CD8-positive, alpha-beta memory T cell (primary cell): ENCODE results near the gene PAX2. TPM values are rescaled to one million over a fixed set of nuclear protein-coding genes. Genes with fewer than 3 reads are reported as not detected.

Experiments
- CTCF ChIA-PET: fragments of 350-600 bp; sonication (Branson Sonifier 250); formaldehyde crosslinking; loops from one replicate; lab custom pipeline; 2021; ENCODE audit warnings: antibody characterized with exemption; lab: Charles Lee
- POLR2A ChIA-PET: fragments of 350-600 bp; sonication (Branson Sonifier 250); formaldehyde crosslinking; loops from one replicate; lab custom pipeline; 2021; ENCODE audit warnings: antibody characterized with exemption; lab: Charles Lee
- DNase-seq, 5 donors: peaks; one replicate each; pipeline versions ENCODE4 v3.0.0 to v3.0.0-alpha.2; 2020 to 2022; ENCODE audit warnings: mixed read lengths in 1 of 5
- H3K27ac ChIP-seq: one replicate; pipeline ENCODE4 v1.7.0; 2013; ENCODE audit warnings: low read depth, mild to moderate bottlenecking, low read length, moderate library complexity
- H3K27me3 ChIP-seq: 2 replicates; pipeline ENCODE4 v1.7.0; 2013; ENCODE audit warnings: low read length, mild to moderate bottlenecking; ENCODE audit not compliant: insufficient read depth, poor library complexity, severe bottlenecking
- H3K36me3 ChIP-seq: 2 replicates; pipeline ENCODE4 v1.7.0; 2013; ENCODE audit warnings: mild to moderate bottlenecking, low read length, moderate library complexity; ENCODE audit not compliant: insufficient read depth
- H3K4me1 ChIP-seq: 2 replicates; pipeline ENCODE4 v1.7.0; 2013; ENCODE audit warnings: mild to moderate bottlenecking, low read length, moderate library complexity; ENCODE audit not compliant: insufficient read depth
- H3K4me3 ChIP-seq: 2 replicates; pipeline ENCODE4 v1.7.0; 2013; ENCODE audit warnings: mild to moderate bottlenecking, low read length
- H3K9me3 ChIP-seq: 2 replicates; pipeline ENCODE4 v1.7.0; 2013; ENCODE audit warnings: mild to moderate bottlenecking, low read length
- H3K27ac Mint-ChIP-seq, 8 donors: one replicate each; pipeline ENCODE4 v1.8.0; 2020 to 2021; ENCODE audit warnings: mixed read lengths in 8 of 8, mild to moderate bottlenecking in 6 of 8, inconsistent platforms in 3 of 8, moderate library complexity in 3 of 8
- H3K27me3 Mint-ChIP-seq, 2 donors: one replicate each; pipeline ENCODE4 v1.8.0; 2020 to 2021; ENCODE audit warnings: mixed read lengths in 2 of 2, mild to moderate bottlenecking in 1 of 2, moderate library complexity in 1 of 2
- H3K36me3 Mint-ChIP-seq, 3 donors: one replicate each; pipeline ENCODE4 v1.8.0; 2020 to 2021; ENCODE audit warnings: mixed read lengths in 3 of 3, inconsistent platforms in 1 of 3, mild to moderate bottlenecking in 1 of 3
- H3K4me1 Mint-ChIP-seq, 3 donors: one replicate each; pipeline ENCODE4 v1.8.0; 2020 to 2021; ENCODE audit warnings: mixed read lengths in 3 of 3, inconsistent platforms in 1 of 3, mild to moderate bottlenecking in 1 of 3
- H3K4me3 Mint-ChIP-seq, 7 donors: one replicate each; pipeline ENCODE4 v1.8.0; 2020 to 2021; ENCODE audit warnings: mixed read lengths in 7 of 7, mild to moderate bottlenecking in 6 of 7, moderate library complexity in 4 of 7, inconsistent platforms in 2 of 7
- H3K9me3 Mint-ChIP-seq, 5 donors: one replicate each; pipeline ENCODE4 v1.8.0; 2020 to 2022; ENCODE audit warnings: mixed read lengths in 5 of 5, mild to moderate bottlenecking in 3 of 5, moderate library complexity in 2 of 5, inconsistent platforms in 1 of 5
- polyA plus RNA-seq: library from polyadenylated mRNA; unstranded; fragments of 300-500 nt; fragmentation: Illumina TruSeq; gene quantifications from one replicate; pipeline ENCODE4 v1.2.3, GENCODE V29; 2021
- total RNA-seq, 2 experiments: library from RNA; stranded (reverse); gene quantifications; one replicate each; pipeline ENCODE4 v1.2.3, GENCODE V29; 2021

PAX2 gene
- total and polyA plus RNA-seq, 3 experiments from 2014 or later = 0.04 TPM; not detected in 2

DNA sequence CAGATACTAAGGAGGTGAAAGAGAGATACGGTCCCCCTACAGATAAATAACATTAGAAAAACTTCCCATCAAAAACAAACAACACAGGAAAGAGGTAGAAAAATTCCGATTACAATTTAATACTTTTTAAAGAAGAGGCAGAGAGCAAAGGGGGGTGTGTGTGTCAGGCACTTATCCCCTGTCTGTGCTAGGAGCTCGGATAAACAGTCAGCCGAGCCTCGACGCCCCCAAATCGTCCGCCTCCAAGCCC is 3.6 kb downstream of the PAX2 start:
- H3K4me1 ChIP-seq = peaks cover 15% of the 10 kb centered on the region
- H3K4me3 ChIP-seq = no peak overlapping the region
- Mint-ChIP-seq H3K27me3 (peaks cover 55 to 85% of the 10 kb centered on the region in 2 donors), H3K4me3 (peak overlapping the region in 4 of 7 donors; percentile 41 to 57 (median 50)), H3K27ac (peak overlapping the region in 1 of 8 donors; percentile 43), H3K9me3 (no peaks in the 10 kb centered on the region), H3K36me3 (no peaks in the 10 kb centered on the region), H3K4me1 (peaks cover 23 to 48% (median 28%) of the 10 kb centered on the region in 3 donors)
- no peaks in the 10 kb centered on the region for H3K9me3 ChIP-seq
- peaks cover 34% of the 10 kb centered on the region for H3K27me3 ChIP-seq
- POLR2A ChIA-PET = no interaction called here
- no peaks in the 10 kb centered on the region for H3K36me3 ChIP-seq
- DNase-seq = no peak
- CTCF ChIA-PET = no interaction called here
- H3K27ac ChIP-seq = no peak overlapping the region

DNA sequence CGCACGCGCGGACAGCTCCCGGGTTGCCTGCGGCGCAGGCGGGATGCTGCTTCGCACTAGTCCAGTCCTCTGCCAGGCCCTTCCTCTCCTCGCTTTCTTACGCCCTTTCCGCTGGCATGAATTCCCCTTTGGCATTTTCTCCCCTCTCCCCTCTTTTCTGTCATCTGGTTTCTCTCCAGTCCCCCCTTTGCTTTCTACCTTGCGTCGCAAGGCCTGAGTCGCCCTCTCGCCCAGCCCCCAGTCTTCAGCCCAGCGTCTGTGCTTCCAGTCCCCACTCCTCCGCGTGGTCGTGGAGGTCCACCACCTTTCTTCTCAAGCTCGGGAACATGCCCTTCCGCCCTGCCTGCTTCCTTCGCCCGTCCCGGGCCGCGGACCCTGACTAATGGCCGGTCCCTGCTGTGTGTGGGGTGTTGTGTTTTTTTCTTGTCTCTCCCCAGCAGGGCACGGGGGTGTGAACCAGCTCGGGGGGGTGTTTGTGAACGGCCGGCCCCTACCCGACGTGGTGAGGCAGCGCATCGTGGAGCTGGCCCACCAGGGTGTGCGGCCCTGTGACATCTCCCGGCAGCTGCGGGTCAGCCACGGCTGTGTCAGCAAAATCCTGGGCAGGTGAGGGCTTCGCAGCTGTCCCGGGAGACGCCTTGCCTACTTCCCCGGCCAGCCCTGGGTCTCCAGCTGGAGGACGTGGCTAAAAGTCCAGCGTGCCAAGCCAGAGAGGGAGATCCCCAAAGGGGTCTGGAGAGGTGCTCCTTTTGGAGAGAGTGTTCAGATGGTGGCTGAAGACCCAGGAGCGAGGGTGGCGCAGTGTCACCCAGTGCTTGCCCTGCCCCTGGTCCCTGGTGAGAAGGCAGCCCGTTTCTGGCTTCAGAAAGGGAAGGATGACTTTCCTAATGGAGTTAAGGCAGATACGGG is 4.2 kb downstream of the PAX2 start:
- H3K27me3 Mint-ChIP-seq = peaks cover 56 to 85% of the 10 kb centered on the region in 2 donors
- CTCF ChIA-PET = no interaction called here
- Histone ChIP-seq H3K4me3 (no peak overlapping the region), H3K27me3 (peaks cover 35% of the 10 kb centered on the region), H3K4me1 (peaks cover 13% of the 10 kb centered on the region), H3K9me3 (no peaks in the 10 kb centered on the region), H3K27ac (no peak overlapping the region), H3K36me3 (no peaks in the 10 kb centered on the region)
- H3K9me3 Mint-ChIP-seq = no peaks in the 10 kb centered on the region
- no peaks in the 10 kb centered on the region for H3K36me3 Mint-ChIP-seq
- peak overlapping the region in 1 of 8 donors; percentile 43 for H3K27ac Mint-ChIP-seq
- peaks cover 23 to 43% (median 24%) of the 10 kb centered on the region in 3 donors for H3K4me1 Mint-ChIP-seq
- no peak for DNase-seq
- H3K4me3 Mint-ChIP-seq = peak overlapping the region in 3 of 7 donors; percentile 46 to 57 (median 54)
- POLR2A ChIA-PET = no interaction called here

DNA sequence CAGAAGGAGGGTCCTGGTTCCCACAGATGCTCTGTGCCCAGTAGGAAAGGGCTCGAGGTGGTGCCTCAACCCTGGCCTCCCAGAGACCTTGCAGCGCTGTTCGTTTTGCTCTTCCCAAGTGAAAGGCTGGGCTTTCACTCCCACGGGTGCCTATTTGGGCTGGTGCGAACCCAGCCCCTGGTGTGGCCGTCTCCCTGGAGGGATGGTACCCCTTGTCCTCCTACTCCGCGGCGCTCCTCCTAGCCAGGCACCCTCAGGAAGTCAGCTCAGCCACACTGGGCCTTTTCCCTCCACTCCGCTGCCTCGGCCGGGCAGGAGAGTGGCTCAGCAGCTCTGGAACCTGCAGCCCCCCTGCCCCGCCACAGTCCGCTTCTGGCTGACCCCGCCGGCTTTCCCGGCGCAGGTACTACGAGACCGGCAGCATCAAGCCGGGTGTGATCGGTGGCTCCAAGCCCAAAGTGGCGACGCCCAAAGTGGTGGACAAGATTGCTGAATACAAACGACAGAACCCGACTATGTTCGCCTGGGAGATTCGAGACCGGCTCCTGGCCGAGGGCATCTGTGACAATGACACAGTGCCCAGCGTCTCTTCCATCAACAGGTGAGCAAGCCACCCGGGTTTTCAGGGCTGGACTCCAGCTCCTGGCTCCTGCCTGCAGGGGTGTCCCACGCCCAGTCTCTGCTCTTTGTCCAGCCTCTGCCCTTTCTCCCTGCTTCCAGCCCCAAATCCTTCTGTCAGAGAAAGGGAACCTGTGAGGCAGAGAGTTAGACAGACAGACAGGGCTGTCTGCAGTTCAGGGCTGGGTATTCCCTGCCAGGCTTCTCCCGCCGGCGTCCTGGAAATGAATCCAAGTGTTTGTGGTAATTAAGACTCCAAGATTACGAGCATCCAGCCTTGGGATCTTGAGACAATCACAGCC is 5.2 kb downstream of the PAX2 start:
- ChIA-PET CTCF (no interaction called here), POLR2A (no interaction called here)
- no peak for DNase-seq
- Mint-ChIP-seq H3K27ac (no peak overlapping the region), H3K4me1 (peaks cover 19 to 35% (median 24%) of the 10 kb centered on the region in 3 donors), H3K4me3 (peak overlapping the region in 1 of 7 donors; percentile 40), H3K27me3 (peaks cover 60 to 89% of the 10 kb centered on the region in 2 donors), H3K36me3 (no peaks in the 10 kb centered on the region), H3K9me3 (no peaks in the 10 kb centered on the region)
- H3K9me3 ChIP-seq = no peaks in the 10 kb centered on the region
- no peaks in the 10 kb centered on the region for H3K36me3 ChIP-seq
- peaks cover 41% of the 10 kb centered on the region for H3K27me3 ChIP-seq
- H3K27ac ChIP-seq = no peak overlapping the region
- peaks cover 13% of the 10 kb centered on the region for H3K4me1 ChIP-seq
- no peak overlapping the region for H3K4me3 ChIP-seq

DNA sequence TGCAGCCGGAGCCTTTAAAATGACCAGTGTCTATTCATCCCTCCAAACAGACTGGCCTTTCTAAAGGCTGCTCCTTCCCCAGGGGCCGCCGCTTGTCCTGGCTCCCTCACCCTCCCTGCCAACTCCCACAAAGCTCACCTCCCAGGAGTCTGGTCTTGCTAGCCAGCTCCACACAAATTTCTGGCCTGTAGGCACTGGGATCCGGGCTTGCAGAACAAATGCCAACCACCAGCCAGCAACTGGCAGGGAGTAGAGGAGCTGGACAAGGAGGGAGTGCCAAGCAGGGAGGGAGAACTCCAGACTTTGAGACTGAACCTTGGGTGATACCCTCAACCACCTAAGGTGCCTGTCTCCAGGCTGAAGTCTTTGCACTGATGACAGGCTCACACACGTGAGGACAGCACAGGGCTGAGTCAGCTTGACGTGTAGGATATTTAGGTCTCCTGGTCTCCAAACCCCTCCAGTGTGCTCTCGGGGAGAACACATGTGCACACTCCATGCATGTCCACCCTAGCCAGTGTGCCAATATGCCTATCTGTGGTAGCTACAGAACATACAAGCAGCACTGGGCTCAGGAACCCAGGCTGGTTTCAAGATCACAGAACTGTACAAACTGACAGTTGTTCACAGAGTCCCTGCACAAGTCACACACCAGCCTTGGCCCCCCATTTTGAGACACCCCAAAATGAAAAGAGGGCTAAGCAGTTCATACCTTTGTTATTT is 6.0 kb downstream of the PAX2 start:
- Histone ChIP-seq H3K9me3 (no peaks in the 10 kb centered on the region), H3K27ac (no peak overlapping the region), H3K36me3 (no peaks in the 10 kb centered on the region), H3K4me3 (no peak overlapping the region), H3K27me3 (peaks cover 44% of the 10 kb centered on the region), H3K4me1 (peaks cover 13% of the 10 kb centered on the region)
- ChIA-PET POLR2A (no interaction called here), CTCF (no interaction called here)
- Mint-ChIP-seq H3K4me1 (peaks cover 16 to 31% (median 20%) of the 10 kb centered on the region in 3 donors), H3K9me3 (no peaks in the 10 kb centered on the region), H3K36me3 (no peaks in the 10 kb centered on the region), H3K27me3 (peaks cover 64 to 92% of the 10 kb centered on the region in 2 donors), H3K27ac (no peak overlapping the region), H3K4me3 (no peak overlapping the region)
- no peak for DNase-seq

DNA sequence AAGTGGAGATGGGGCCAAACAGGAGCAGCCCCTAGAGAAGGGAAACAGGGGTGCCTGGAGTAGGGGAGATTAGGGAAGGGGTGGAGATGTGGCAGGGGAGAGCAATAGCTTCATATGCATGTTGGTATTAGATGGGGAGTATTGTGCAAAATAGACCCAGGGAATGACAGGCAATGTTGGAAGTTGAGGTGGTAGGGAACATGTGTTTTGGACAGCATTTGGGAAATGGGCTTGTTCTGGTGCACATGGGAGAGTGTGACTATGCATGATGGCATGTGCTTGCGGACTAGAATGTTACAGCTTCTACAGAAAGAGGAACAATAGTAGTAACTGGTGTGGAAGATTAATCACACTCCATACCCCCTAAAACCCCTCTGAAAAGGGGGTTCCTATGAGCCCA is 10.4 kb downstream of the PAX2 start:
- Mint-ChIP-seq H3K27ac (no peak overlapping the region), H3K36me3 (no peaks in the 10 kb centered on the region), H3K9me3 (no peaks in the 10 kb centered on the region), H3K4me3 (no peak overlapping the region), H3K4me1 (no peaks in the 10 kb centered on the region), H3K27me3 (peaks cover 47 to 100% of the 10 kb centered on the region in 2 donors)
- no peak for DNase-seq
- no peaks in the 10 kb centered on the region for H3K4me1 ChIP-seq
- ChIA-PET CTCF (interaction anchor here (2.2 kb wide), 1 partner anchor 12 kb away, joined by 8 read pairs; no protein-coding TSS in a partner anchor), POLR2A (no interaction called here)
- H3K4me3 ChIP-seq = no peak overlapping the region
- H3K36me3 ChIP-seq = no peaks in the 10 kb centered on the region
- H3K9me3 ChIP-seq = no peaks in the 10 kb centered on the region
- H3K27ac ChIP-seq = no peak overlapping the region
- peaks cover 31% of the 10 kb centered on the region for H3K27me3 ChIP-seq

DNA sequence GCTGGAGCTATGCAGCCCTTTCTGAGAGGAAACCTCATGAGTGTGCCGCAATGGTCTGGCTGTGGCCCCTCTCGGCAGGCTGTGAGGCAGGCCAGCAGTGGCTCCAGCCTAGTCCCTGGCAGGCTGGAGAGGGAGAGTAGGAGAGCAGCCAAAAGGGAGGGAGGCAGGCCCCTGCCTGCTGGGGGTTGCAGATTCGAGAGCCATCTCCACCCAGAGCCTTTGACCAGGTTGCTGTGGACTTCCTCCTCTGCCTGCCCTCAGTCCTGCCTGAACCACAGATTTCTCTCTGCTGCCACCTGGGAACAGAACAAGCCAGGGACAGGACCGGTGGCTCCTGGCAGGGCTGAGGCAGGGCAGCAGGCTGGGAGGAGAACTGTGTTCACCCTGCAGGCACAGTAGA is 13.9 kb downstream of the PAX2 start:
- Mint-ChIP-seq H3K36me3 (no peaks in the 10 kb centered on the region), H3K4me3 (no peak overlapping the region), H3K27ac (no peak overlapping the region), H3K9me3 (no peaks in the 10 kb centered on the region), H3K27me3 (peaks cover 39 to 93% of the 10 kb centered on the region in 2 donors), H3K4me1 (no peaks in the 10 kb centered on the region)
- Histone ChIP-seq H3K27me3 (peaks cover 20% of the 10 kb centered on the region), H3K4me3 (no peak overlapping the region), H3K36me3 (no peaks in the 10 kb centered on the region), H3K27ac (no peak overlapping the region), H3K4me1 (no peaks in the 10 kb centered on the region), H3K9me3 (no peaks in the 10 kb centered on the region)
- DNase-seq = no peak
- ChIA-PET POLR2A (no interaction called here), CTCF (no interaction called here)

DNA sequence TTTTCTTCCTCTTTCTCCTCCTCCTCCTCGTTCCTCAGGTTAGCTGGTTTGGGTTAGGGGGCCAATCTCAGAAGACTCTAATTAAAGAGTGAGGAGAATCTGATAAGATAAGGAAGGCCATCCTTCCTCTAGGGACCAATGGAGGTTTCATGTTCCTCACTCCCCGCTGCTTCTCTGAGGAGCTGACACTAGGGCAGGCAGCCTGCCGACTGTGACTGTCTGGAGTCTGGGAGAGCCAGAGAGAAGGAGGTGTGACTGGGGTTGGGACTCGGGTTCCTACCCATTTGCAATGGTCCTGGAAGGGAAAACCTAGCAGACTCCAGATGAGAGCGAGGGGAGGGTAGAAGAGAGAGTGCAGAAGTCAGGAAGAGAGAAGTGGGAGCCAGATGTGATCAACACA is 15.3 kb downstream of the PAX2 start:
- Histone ChIP-seq H3K36me3 (no peaks in the 10 kb centered on the region), H3K4me3 (no peak overlapping the region), H3K9me3 (no peaks in the 10 kb centered on the region), H3K4me1 (no peaks in the 10 kb centered on the region), H3K27me3 (peaks cover 10% of the 10 kb centered on the region), H3K27ac (no peak overlapping the region)
- H3K27ac Mint-ChIP-seq = no peak overlapping the region
- no peaks in the 10 kb centered on the region for H3K36me3 Mint-ChIP-seq
- ChIA-PET CTCF (no interaction called here), POLR2A (no interaction called here)
- H3K9me3 Mint-ChIP-seq = no peaks in the 10 kb centered on the region
- H3K27me3 Mint-ChIP-seq = peaks cover 27 to 92% of the 10 kb centered on the region in 2 donors
- no peak for DNase-seq
- no peaks in the 10 kb centered on the region for H3K4me1 Mint-ChIP-seq
- H3K4me3 Mint-ChIP-seq = no peak overlapping the region
